Neural cell (in vitro differentiated cells): ENCODE data around the gene TMEM212. TPM values are rescaled to one million over a fixed set of nuclear protein-coding genes. Genes with fewer than 3 reads are reported as not detected.

Source experiments
- H2AFZ ChIP-seq: fragments of 200-600, 300-800 bp; sonication (generic), shearing (Covaris generic); 2 replicates; pipeline ENCODE4 v1.6.0; 2014; ENCODE audit warnings: low read depth, mild to moderate bottlenecking, antibody characterized with exemption, low read length, moderate library complexity
- H3F3A ChIP-seq: fragments of 200-600 bp; shearing (Covaris generic); 2 replicates; pipeline ENCODE4 v1.6.1; 2016; ENCODE audit warnings: mild to moderate bottlenecking, moderate library complexity, mixed read lengths, antibody characterized with exemption, low read length; ENCODE audit not compliant: insufficient read depth, poor library complexity, severe bottlenecking
- H3K27ac ChIP-seq: fragments of 200-600, 300-800 bp; sonication (generic), shearing (Covaris generic); 2 replicates; pipeline ENCODE4 v1.5.1; 2014; ENCODE audit warnings: mild to moderate bottlenecking, low read length, moderate library complexity
- H3K27me3 ChIP-seq: fragments of 300-800, 200-600 bp; sonication (generic), shearing (Covaris generic); 2 replicates; pipeline ENCODE4 v1.6.0; 2014; ENCODE audit warnings: mild to moderate bottlenecking, low read depth, low read length, moderate library complexity; ENCODE audit not compliant: insufficient read depth
- H3K36me3 ChIP-seq: fragments of 300-800, 200-600 bp; sonication (generic), shearing (Covaris generic); 2 replicates; pipeline ENCODE4 v1.5.1; 2014; ENCODE audit warnings: mild to moderate bottlenecking, antibody characterized with exemption, low read length, moderate library complexity; ENCODE audit not compliant: insufficient read depth
- H3K4me2 ChIP-seq: fragments of 300-800, 200-600 bp; sonication (generic), shearing (Covaris generic); 2 replicates; pipeline ENCODE4 v1.6.0; 2014; ENCODE audit warnings: mild to moderate bottlenecking, low read length
- H3K4me3 ChIP-seq: fragments of 300-800, 200-600 bp; sonication (generic), shearing (Covaris generic); 2 replicates; pipeline ENCODE4 v1.5.1; 2014; ENCODE audit warnings: mild to moderate bottlenecking, low read length, moderate library complexity
- H3K79me2 ChIP-seq: fragments of 200-600 bp; shearing (Covaris generic); replicated peaks from 2 replicates; pipeline ENCODE4 v1.6.0; 2014; ENCODE audit warnings: mild to moderate bottlenecking, low read length, moderate library complexity; ENCODE audit not compliant: insufficient read depth
- H3K9ac ChIP-seq: fragments of 300-800, 200-600 bp; sonication (generic), shearing (Covaris generic); 2 replicates; pipeline ENCODE4 v1.6.1; 2016; ENCODE audit warnings: mild to moderate bottlenecking, low read length, mixed read lengths
- H3K9me2 ChIP-seq: fragments of 200-600 bp; shearing (Covaris generic); 2 replicates; pipeline ENCODE4 v1.6.1; 2016; ENCODE audit warnings: mild to moderate bottlenecking, low read length, mixed read lengths; ENCODE audit not compliant: insufficient read depth
- H3K9me3 ChIP-seq: fragments of 200-600, 300-800 bp; sonication (generic), shearing (Covaris generic); 2 replicates; pipeline ENCODE4 v1.6.1; 2016; ENCODE audit warnings: mild to moderate bottlenecking, mixed run types, low read length, moderate library complexity, mixed read lengths
- H4K20me1 ChIP-seq: fragments of 200-600 bp; shearing (Covaris generic); 2 replicates; pipeline ENCODE4 v1.6.1; 2016; ENCODE audit warnings: mild to moderate bottlenecking, mixed run types; ENCODE audit not compliant: insufficient read depth
- CTCF ChIP-seq: fragments of 450-650 bp; IDR thresholded peaks from 2 replicates; pipeline ENCODE4 v1.5.1; 2014; ENCODE audit warnings: antibody characterized with exemption, mild to moderate bottlenecking, moderate library complexity; ENCODE audit not compliant: poor library complexity, severe bottlenecking
- EP300 ChIP-seq: fragments of 450-650 bp; conservative IDR thresholded peaks from 2 replicates; pipeline ENCODE4 v1.6.1; 2014; ENCODE audit warnings: antibody characterized with exemption, mild to moderate bottlenecking, moderate library complexity; ENCODE audit not compliant: poor library complexity, severe bottlenecking
- EZH2 ChIP-seq: fragments of 200-600, 300-800 bp; shearing (Covaris generic), sonication (generic); IDR thresholded peaks from 2 replicates; pipeline ENCODE4 v1.6.1; 2014; ENCODE audit warnings: antibody characterized with exemption, low read length, borderline replicate concordance, mild to moderate bottlenecking; ENCODE audit not compliant: insufficient read depth, poor library complexity, severe bottlenecking
- MXI1 ChIP-seq: fragments of 450-650 bp; conservative IDR thresholded peaks from 2 replicates; pipeline ENCODE4 v1.6.1; 2014; ENCODE audit warnings: antibody characterized with exemption, mild to moderate bottlenecking; ENCODE audit not compliant: poor library complexity, severe bottlenecking
- POLR2AphosphoS5 ChIP-seq: IDR thresholded peaks from 2 replicates; pipeline ENCODE4 v1.6.1; 2012
- RAD21 ChIP-seq: fragments of 450-650 bp; conservative IDR thresholded peaks from 2 replicates; pipeline ENCODE4 v1.6.1; 2014; ENCODE audit warnings: antibody characterized with exemption, mild to moderate bottlenecking, moderate library complexity
- SMC3 ChIP-seq: fragments of 450-650 bp; conservative IDR thresholded peaks from 2 replicates; pipeline ENCODE4 v1.6.1; 2014; ENCODE audit warnings: antibody characterized with exemption, mild to moderate bottlenecking, moderate library complexity; ENCODE audit not compliant: poor library complexity
- TAF1 ChIP-seq: IDR thresholded peaks from 2 replicates; pipeline ENCODE4 v1.6.1; 2012; ENCODE audit warnings: low read depth
- polyA plus RNA-seq: library from polyadenylated mRNA; depleted of rRNA; stranded (reverse); fragments of >200 nt; gene quantifications from 2 replicates; pipeline ENCODE4 v1.2.3, GENCODE V29; 2014
- TF ChIP-seq, protein P1 (sequence below): IDR thresholded peaks from 2 replicates; pipeline ENCODE4 v1.6.1; 2012; ENCODE audit warnings: borderline replicate concordance

TMEM212 gene
- polyA plus RNA-seq, 1 donor from 2014 or later, result not detected

GRCh38 chr3:171838218-171838720, 4.9 kb upstream of the TMEM212 start:
- H3K4me3 ChIP-seq, result no peak overlapping the region
- H4K20me1 ChIP-seq, result no peaks in the 10 kb centered on the region
- H3K79me2 ChIP-seq, result no peaks in the 10 kb centered on the region
- no peaks in the 10 kb centered on the region for H3K36me3 ChIP-seq
- TF ChIP-seq POLR2AphosphoS5 (no peak), MXI1 (no peak), RAD21 (no peak), EZH2 (no peak), EP300 (no peak), CTCF (no peak), SMC3 (no peak), TAF1 (no peak)
- TF ChIP-seq, protein P1, sequence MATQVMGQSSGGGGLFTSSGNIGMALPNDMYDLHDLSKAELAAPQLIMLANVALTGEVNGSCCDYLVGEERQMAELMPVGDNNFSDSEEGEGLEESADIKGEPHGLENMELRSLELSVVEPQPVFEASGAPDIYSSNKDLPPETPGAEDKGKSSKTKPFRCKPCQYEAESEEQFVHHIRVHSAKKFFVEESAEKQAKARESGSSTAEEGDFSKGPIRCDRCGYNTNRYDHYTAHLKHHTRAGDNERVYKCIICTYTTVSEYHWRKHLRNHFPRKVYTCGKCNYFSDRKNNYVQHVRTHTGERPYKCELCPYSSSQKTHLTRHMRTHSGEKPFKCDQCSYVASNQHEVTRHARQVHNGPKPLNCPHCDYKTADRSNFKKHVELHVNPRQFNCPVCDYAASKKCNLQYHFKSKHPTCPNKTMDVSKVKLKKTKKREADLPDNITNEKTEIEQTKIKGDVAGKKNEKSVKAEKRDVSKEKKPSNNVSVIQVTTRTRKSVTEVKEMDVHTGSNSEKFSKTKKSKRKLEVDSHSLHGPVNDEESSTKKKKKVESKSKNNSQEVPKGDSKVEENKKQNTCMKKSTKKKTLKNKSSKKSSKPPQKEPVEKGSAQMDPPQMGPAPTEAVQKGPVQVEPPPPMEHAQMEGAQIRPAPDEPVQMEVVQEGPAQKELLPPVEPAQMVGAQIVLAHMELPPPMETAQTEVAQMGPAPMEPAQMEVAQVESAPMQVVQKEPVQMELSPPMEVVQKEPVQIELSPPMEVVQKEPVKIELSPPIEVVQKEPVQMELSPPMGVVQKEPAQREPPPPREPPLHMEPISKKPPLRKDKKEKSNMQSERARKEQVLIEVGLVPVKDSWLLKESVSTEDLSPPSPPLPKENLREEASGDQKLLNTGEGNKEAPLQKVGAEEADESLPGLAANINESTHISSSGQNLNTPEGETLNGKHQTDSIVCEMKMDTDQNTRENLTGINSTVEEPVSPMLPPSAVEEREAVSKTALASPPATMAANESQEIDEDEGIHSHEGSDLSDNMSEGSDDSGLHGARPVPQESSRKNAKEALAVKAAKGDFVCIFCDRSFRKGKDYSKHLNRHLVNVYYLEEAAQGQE, result no peak
- no peak overlapping the region for H3K4me2 ChIP-seq
- H3K9me3 ChIP-seq, result no peaks in the 10 kb centered on the region
- H3K9ac ChIP-seq, result no peak overlapping the region
- no peaks in the 10 kb centered on the region for H3K9me2 ChIP-seq
- no peak overlapping the region for H2AFZ ChIP-seq
- H3K27ac ChIP-seq, result no peak overlapping the region
- no peaks in the 10 kb centered on the region for H3K27me3 ChIP-seq
- no peaks in the 10 kb centered on the region for H3F3A ChIP-seq

DNA sequence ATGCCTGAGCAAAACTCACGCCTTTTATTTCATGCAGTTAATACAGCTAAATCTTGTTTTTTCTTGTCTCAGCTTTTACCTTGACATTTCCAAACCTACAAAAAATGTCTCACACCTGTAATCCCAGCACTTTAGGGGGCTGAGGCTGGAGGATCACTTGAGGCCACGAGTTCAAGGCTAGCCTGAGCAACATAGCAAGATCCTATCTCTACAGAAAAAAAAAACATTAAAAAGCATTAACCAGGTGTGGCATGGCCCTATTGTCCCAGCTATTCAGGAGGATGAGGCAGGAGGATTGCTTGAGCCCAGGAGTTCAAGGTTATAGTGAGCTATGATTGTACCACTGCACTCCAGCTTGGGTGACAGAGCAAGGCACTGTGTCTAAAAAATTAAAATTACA, 3.9 kb upstream of the TMEM212 start:
- H3K36me3 ChIP-seq, result no peaks in the 10 kb centered on the region
- H3K9ac ChIP-seq, result no peak overlapping the region
- H3K4me3 ChIP-seq, result no peak overlapping the region
- H4K20me1 ChIP-seq, result no peaks in the 10 kb centered on the region
- no peaks in the 10 kb centered on the region for H3K9me3 ChIP-seq
- no peaks in the 10 kb centered on the region for H3F3A ChIP-seq
- TF ChIP-seq MXI1 (no peak), EZH2 (no peak), TAF1 (no peak), POLR2AphosphoS5 (no peak), RAD21 (no peak), CTCF (no peak), SMC3 (no peak), EP300 (no peak)
- TF ChIP-seq, protein P1, result no peak
- H3K79me2 ChIP-seq, result no peaks in the 10 kb centered on the region
- H3K27ac ChIP-seq, result no peak overlapping the region
- no peak overlapping the region for H3K4me2 ChIP-seq
- no peak overlapping the region for H2AFZ ChIP-seq
- no peaks in the 10 kb centered on the region for H3K27me3 ChIP-seq
- H3K9me2 ChIP-seq, result no peaks in the 10 kb centered on the region
